GM19438 (cell line): ENCODE data around the gene ABRAXAS1.

Experiments used
- ATAC-seq: cut with Tn5 transposase; IDR thresholded peaks from one replicate; pipeline ENCODE4 v1.9.1; 2021; ENCODE audit warnings: low read depth; ENCODE audit not compliant: unreplicated experiment

The ABRAXAS1 gene

GRCh38 chr4:83455281-83456183, 29.4 kb downstream of the ABRAXAS1 start, which contains the start of the genes HELQ and MRPS18C:
HELQ (minus strand) TSS chr4:83455823; CDS start chr4:83455693, 130 bp downstream.
MRPS18C (plus strand) TSS chr4:83456058; CDS start chr4:83456078, 20 bp downstream.
- ATAC-seq, result peak; percentile 93

- ATAC-seq, result no peak
Measured at GRCh38 chr4:83454686-83455085, 30.2 kb downstream of the ABRAXAS1 start.

- ATAC-seq, result no peak
Measured at GRCh38 chr4:83449009-83449408, 35.9 kb downstream of the ABRAXAS1 start.

GRCh38 chr4:83440899-83441298, 44.0 kb downstream of the ABRAXAS1 start:
- no peak for ATAC-seq

GRCh38 chr4:83440148-83440814, 44.6 kb downstream of the ABRAXAS1 start:
- ATAC-seq, result no peak

GRCh38 chr4:83438719-83439118, 46.2 kb downstream of the ABRAXAS1 start:
- no peak for ATAC-seq

- no peak for ATAC-seq
Measured at GRCh38 chr4:83436680-83437079, 48.2 kb downstream of the ABRAXAS1 start.

GRCh38 chr4:83431200-83431599, 53.7 kb downstream of the ABRAXAS1 start:
- ATAC-seq, result no peak

- ATAC-seq, result no peak
Measured at GRCh38 chr4:83418211-83418610, 66.7 kb downstream of the ABRAXAS1 start.

- ATAC-seq, result no peak
Measured at GRCh38 chr4:83417566-83417965, 67.3 kb downstream of the ABRAXAS1 start.

- ATAC-seq, result no peak
Measured at GRCh38 chr4:83413676-83414075, 71.2 kb downstream of the ABRAXAS1 start.
